ENCODE data around the gene OR8I2. TPM values are rescaled to one million over a fixed set of nuclear protein-coding genes. Genes with fewer than 3 reads are reported as not detected.
"Not testable (repeated sequence)": the region's sequence is repeated elsewhere in the genome, so short reads cannot be mapped to it uniquely, and the experiment has no call there.

The OR8I2 gene
- total and polyA plus RNA-seq, 2 donors from 2014 or later: not detected

GRCh38 chr11:56057661-56058237 lies 35.4 kb upstream of the OR8I2 start:
- H3K36me3 ChIP-seq (ENCODE audit: control insufficient read depth in 2 of 3, insufficient read depth in 3 of 3, low read length in 3 of 3); FAIRE-seq; H3K4me1 ChIP-seq (ENCODE audit: control insufficient read depth in 2 of 3, insufficient read depth in 2 of 3, low read depth in 1 of 3, low read length in 3 of 3); H3K9ac ChIP-seq (ENCODE audit: low read length in 3 of 3); H3K9me3 ChIP-seq (ENCODE audit: control insufficient read depth in 2 of 3, insufficient read depth in 1 of 3, low read length in 3 of 3); H3K4me3 ChIP-seq (ENCODE audit: low read length in 3 of 3); DNase-seq; H3K27ac ChIP-seq (ENCODE audit: low read depth in 2 of 2, low read length in 2 of 2); intact Hi-C loops (cut with DNase I); H3K27me3 ChIP-seq (ENCODE audit: control insufficient read depth, insufficient read depth, low read length): not testable (repeated sequence)

- FAIRE-seq; H3K4me1 ChIP-seq (ENCODE audit: control insufficient read depth in 2 of 3, insufficient read depth in 2 of 3, low read depth in 1 of 3, low read length in 3 of 3); H3K27ac ChIP-seq (ENCODE audit: low read depth in 2 of 2, low read length in 2 of 2); H3K9ac ChIP-seq (ENCODE audit: low read length in 3 of 3); H3K27me3 ChIP-seq (ENCODE audit: control insufficient read depth, insufficient read depth, low read length); H3K36me3 ChIP-seq (ENCODE audit: control insufficient read depth in 2 of 3, insufficient read depth in 3 of 3, low read length in 3 of 3); H3K9me3 ChIP-seq (ENCODE audit: control insufficient read depth in 2 of 3, insufficient read depth in 1 of 3, low read length in 3 of 3); intact Hi-C loops (cut with DNase I); DNase-seq; H3K4me3 ChIP-seq (ENCODE audit: low read length in 3 of 3): not testable (repeated sequence)
Observed at GRCh38 chr11:56058260-56058780, 34.8 kb upstream of the OR8I2 start.

- Histone ChIP-seq H3K9me3 (ENCODE audit: control insufficient read depth in 2 of 3, insufficient read depth in 1 of 3, low read length in 3 of 3) (peaks cover 0 to 4% (median 0%) of the 10 kb centered on the region in 3 donors), H3K4me3 (ENCODE audit: low read length in 3 of 3) (no peak overlapping the region), H3K9ac (ENCODE audit: low read length in 3 of 3) (no peak overlapping the region), H3K36me3 (ENCODE audit: control insufficient read depth in 2 of 3, insufficient read depth in 3 of 3, low read length in 3 of 3) (no peaks in the 10 kb centered on the region), H3K4me1 (ENCODE audit: control insufficient read depth in 2 of 3, insufficient read depth in 2 of 3, low read depth in 1 of 3, low read length in 3 of 3) (no peaks in the 10 kb centered on the region), H3K27me3 (ENCODE audit: control insufficient read depth, insufficient read depth, low read length) (no peaks in the 10 kb centered on the region), H3K27ac (ENCODE audit: low read depth in 2 of 2, low read length in 2 of 2) (no peak overlapping the region)
- TF ChIP-seq CTCF (IDR thresholded peaks at IDR 0.05; ENCODE audit: borderline replicate concordance, extremely low read depth, insufficient read depth): no peak
- no peak for DNase-seq
- no peak for FAIRE-seq
- intact Hi-C loops (cut with DNase I): no loop called here
Observed at GRCh38 chr11:56066980-56067379, 26.1 kb upstream of the OR8I2 start.

GRCh38 chr11:56089697-56090096 lies 3.4 kb upstream of the OR8I2 start:
- Histone ChIP-seq H3K27ac (ENCODE audit: low read depth in 2 of 2, low read length in 2 of 2) (no peak overlapping the region), H3K27me3 (ENCODE audit: control insufficient read depth, insufficient read depth, low read length) (no peaks in the 10 kb centered on the region), H3K9ac (ENCODE audit: low read length in 3 of 3) (no peak overlapping the region), H3K9me3 (ENCODE audit: control insufficient read depth in 2 of 3, insufficient read depth in 1 of 3, low read length in 3 of 3) (no peaks in the 10 kb centered on the region), H3K4me1 (ENCODE audit: control insufficient read depth in 2 of 3, insufficient read depth in 2 of 3, low read depth in 1 of 3, low read length in 3 of 3) (no peaks in the 10 kb centered on the region), H3K4me3 (ENCODE audit: low read length in 3 of 3) (no peak overlapping the region), H3K36me3 (ENCODE audit: control insufficient read depth in 2 of 3, insufficient read depth in 3 of 3, low read length in 3 of 3) (no peaks in the 10 kb centered on the region)
- no peak for TF ChIP-seq CTCF (IDR thresholded peaks at IDR 0.05; ENCODE audit: borderline replicate concordance, extremely low read depth, insufficient read depth)
- FAIRE-seq: no peak
- intact Hi-C loops (cut with DNase I): no loop called here
- DNase-seq: no peak
